ENCODE results near the gene ATF7IP2. TPM values are rescaled to one million over a fixed set of nuclear protein-coding genes. Genes with fewer than 3 reads are reported as not detected.

Gene ATF7IP2
- total RNA-seq, 1 experiment from 2014 or later, result 5.9 TPM

Other genes starting within 250 kb of the ATF7IP2 start
- not detected in 2 replicates for gene GRIN2A, start 203.6 kb upstream of the ATF7IP2 start, total RNA-seq (2014; rRNA removed)
- gene EMP2, start 194.5 kb downstream of the ATF7IP2 start, total RNA-seq (2014; rRNA removed), result 56.7 and 61.8 TPM in 2 replicates